Measurements from ENCODE around the gene PLEKHB1.

DNA sequence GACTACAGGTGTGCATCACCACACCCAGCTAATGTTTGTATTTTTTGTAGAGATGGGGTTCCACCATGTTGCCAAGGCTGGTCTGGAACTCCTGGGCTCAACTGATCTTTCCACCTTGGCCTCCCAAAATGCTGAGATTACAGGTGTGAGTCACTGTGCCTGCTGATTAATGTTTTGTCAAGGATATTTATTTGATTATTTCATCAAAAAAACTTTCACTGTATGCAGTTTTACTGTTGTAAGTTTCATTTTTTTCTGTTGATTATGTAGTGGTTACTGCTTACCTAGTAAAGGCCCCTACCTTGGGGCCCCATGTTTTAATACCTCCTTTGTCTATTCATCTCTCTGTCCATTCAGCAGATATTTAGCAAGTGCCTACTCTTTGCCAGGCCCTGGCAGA, 31.8 kb upstream of the PLEKHB1 start:
- TF ChIP-seq CTCF (IDR thresholded peaks at IDR 0.05; ENCODE audit: insufficient read depth, low read length, poor library complexity, severe bottlenecking) (no peak), EZH2phosphoT487 (conservative IDR thresholded peaks at IDR 0.05; ENCODE audit: low read length) (no peak)

All from SU-DHL-6 (cell line).